RCC 7860 (cell line): ENCODE measurements around the gene TMEM150B.
A peak's percentile ranks its signal among the peaks of the same experiment; 100 is the strongest.
"Not testable (repeated sequence)": the region's sequence is repeated elsewhere in the genome, so short reads cannot be mapped to it uniquely, and the experiment has no call there.

Source experiments
- DNase-seq: peaks from one replicate; pipeline ENCODE4 v3.0.0-alpha.2; 2015; ENCODE audit warnings: low spot score
- FAIRE-seq: peaks from 2 replicates; lab custom pipeline; 2012; peaks lifted over from hg19 to GRCh38; lab: Jason Lieb, UNC

Gene TMEM150B

DNA sequence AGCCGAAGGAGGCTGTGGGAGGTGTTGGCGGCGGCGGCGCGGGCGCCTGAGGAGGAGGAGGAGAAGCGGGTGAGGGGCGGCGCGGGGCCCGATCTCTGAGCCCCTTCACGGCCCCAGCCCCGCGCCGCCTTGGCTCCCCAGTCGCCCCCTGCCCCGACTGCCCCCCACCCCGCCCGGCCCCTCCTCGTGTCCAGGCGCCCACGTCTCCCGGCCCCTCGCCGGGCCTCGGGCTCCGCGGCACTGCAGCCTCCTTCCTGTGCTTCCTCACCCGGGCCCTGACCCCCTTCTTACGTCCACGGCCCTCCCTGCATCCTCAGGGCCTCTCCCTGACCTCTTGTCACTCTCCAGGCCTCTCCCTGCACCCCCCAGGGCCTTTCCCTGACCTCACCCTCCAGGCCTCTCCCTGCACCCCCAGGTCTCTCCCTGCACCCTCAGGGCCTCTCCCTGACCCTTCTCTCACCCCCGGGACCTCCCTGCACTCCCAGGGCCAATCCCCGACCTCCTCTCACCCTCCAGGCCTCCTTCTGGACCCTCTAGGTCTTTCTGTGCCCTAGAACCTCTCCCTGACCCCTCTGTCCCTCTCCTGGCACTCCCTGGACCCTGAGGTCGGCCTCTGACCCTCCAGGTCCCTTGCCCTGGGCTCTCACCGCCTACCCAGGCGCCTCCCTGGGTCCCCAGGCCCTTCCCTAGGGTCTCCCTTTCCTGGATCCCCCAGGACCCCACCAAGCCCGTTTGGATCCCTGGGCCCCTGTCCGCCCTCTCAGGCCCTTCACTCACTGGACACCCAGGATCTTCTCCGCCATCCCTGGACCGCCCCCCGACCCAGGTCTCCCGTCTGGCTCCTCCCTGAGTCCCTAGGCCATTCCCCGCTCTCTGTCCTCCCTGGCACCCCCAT lies 15.0 kb upstream of the TMEM150B start:
- DNase-seq = no peak
- FAIRE-seq = no peak

DNA sequence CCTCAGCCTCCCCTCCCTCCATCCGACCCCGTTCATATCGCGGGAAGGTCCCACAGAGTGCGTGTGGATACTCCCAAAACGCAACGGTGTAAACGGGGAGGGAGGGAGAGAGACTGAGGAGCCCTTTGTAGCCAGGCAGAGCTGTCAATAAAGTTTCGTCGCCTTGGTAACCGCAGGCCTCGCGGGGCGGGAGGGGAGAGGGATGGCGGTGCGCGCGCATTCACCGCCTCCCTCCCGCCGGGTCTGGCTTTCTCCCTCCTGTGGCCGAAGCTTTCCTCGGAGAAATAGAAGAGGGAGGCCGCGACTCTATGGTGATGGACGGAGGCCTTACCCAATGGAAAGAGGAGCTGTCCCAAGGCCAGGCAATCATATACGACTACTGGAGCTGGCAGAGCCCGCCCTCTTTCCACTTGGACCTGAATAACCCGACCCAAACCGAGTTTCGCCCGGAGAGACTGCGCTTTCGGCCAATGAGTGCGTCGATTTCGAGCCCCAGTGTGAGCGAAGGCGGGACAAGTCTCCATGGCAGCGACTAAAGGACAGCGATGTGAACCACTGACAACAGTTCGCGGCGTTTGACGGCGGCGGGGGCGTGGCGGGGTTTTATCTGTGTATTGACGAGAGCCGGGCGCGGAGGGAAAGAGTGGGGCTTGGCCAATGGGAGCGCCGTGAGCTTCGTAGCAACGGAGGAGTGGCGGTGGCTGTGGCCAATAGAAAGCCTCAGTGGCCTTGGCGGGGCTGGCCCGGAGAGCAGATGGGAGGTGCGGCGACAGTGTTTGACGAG lies 14.2 kb upstream of the TMEM150B start, which contains the start of gene KMT5C:
TSS of gene KMT5C (plus strand) at position 772 of the 784 bp plus-strand sequence. CDS start 2,061 bp downstream, outside the sequence.
- DNase-seq (peak; percentile 100), FAIRE-seq (peak; percentile 95)

DNA sequence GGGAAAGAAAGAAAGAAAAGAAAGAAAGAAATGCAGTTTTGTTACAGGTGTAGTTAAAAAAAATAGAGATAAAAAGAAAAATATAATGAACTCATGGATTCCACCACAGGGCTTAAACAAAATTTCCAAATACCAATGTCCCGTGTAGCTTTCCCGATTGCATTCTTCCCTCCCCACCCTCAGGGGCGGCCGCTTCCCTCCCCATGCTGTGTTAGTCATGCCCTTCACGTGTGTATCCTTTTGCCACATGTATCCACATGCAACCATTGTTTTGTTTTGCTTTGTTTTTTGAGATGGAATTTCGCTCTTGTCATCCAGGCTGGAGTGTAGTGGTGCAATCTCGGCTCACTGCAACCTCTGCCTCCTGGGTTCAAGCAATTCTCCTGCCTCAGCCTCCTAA lies 11.0 kb upstream of the TMEM150B start:
- DNase-seq (no peak), FAIRE-seq (no peak)

DNA sequence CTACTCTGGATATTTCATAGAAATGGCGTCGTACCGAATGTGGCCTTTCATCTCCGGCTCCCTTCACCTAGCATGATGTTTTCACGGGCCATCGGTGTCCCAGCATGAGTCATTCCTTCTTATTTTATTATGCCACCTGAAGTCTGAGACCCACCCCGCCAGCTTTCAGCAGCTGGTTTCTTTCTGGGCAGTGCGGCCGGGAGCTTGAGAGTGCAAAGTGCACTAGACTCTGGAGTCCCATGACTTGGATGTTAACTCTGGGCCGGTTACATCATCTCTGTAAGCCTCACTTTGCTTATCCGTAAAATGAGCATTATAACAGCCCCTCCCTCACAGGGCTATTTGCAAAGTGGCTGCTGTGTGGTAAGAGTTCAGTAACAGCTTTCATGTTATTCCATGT lies 8.7 kb upstream of the TMEM150B start:
- DNase-seq (no peak), FAIRE-seq (no peak)

DNA sequence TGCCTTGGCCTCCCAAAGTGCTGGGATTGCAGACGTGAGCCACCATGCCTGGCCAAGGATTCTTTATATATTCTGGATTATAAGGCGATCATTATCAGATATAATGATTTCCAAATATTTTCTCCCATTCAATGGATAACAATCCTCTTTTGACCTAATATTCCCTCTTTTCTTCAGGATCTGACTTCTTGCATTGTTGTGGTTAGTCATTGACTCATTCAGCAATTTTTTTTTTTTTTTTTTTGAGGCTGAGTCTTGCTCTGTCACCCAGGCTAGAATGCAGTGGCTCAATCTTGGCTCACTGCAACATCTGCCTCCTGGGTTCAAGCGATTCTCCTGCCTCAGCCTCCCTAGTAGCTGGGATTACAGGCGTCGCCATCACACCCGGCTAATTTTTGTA lies 4.7 kb upstream of the TMEM150B start:
- FAIRE-seq = not testable (repeated sequence)

DNA sequence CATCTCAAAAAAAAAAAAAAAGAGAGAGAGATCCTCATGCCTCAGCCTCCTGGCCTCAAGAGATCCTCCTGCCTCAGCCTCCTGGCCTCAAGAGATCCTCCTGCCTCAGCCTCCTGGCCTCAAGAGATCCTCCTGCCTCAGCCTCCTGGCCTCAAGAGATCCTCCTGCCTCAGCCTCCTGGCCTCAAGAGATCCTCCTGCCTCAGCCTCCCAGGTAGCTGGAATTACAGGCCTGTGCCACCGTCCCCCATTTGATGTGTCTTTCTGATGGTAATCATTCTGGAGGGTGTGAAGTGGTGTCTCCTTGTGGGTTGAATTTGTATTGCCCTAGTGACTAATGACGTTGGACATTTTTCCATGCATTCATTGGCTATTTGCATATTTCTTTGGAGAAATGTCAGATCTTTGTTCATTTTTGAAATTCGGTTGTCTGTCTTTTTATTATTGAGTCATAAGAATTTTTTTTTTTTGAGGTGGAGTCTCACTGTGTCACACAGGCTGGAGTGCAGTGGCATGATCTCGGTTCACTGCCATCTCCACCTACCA lies 3.7 kb upstream of the TMEM150B start:
- not testable (repeated sequence) for FAIRE-seq

More for the DNA sequence above, 4.7 kb upstream of the TMEM150B start:
- not testable (repeated sequence) for DNase-seq

DNA sequence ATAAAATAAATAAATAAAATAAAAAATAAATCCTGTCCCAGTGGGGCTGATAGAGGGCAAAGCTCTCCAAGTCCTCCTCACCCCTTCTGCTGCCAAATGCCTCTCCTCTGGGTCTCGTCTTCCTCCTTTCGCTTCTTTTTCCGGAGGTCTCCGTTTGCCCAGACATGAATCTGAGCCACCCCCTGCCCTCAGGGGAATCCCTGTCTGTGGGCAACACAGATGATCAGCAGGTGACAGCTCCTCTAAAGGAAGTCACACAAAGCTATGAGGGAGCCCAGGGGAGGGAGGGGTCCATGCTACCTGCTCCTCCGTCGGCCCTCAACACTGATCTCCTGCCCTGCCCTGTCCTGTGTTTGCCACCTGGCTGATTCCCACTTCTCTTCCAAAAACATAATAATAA lies 479 bp downstream of the TMEM150B start:
- no peak for FAIRE-seq
- DNase-seq = no peak

More for the DNA sequence above, 3.7 kb upstream of the TMEM150B start:
- not testable (repeated sequence) for DNase-seq

DNA sequence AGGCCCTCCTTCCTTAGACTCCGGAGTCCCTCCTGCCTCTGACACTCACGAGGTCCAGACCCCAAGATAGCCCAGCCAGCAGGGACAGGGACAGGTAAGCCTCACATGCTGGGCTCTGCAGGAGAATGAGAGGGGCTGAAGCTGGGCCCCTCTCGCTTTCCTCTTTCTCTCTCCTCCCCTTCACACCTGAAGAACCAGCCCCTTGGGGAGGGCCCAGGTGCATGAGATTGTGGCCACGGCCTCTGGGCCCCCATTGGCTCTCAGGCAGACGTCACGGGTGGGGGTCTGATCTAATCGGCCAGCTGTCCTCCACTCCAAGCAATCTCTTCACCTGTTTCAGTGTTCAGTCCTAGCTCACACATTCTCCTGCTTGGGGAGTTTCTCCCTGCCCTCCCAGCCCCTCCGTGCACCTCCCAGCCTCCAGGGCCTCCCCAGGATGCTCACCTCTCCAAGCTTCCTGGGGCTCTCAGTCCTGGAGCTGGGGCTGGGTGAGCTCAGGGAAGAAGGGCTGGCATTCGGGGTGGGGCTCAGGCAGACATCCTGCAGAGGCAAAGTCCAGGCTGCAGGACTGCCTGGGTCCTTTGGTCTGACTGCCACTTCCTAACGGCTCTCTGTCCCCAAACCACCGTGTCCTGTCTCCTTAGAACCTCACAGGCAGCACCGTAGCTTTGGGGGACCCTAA lies 2.8 kb downstream of the TMEM150B start:
- DNase-seq (no peak), FAIRE-seq (no peak)

DNA sequence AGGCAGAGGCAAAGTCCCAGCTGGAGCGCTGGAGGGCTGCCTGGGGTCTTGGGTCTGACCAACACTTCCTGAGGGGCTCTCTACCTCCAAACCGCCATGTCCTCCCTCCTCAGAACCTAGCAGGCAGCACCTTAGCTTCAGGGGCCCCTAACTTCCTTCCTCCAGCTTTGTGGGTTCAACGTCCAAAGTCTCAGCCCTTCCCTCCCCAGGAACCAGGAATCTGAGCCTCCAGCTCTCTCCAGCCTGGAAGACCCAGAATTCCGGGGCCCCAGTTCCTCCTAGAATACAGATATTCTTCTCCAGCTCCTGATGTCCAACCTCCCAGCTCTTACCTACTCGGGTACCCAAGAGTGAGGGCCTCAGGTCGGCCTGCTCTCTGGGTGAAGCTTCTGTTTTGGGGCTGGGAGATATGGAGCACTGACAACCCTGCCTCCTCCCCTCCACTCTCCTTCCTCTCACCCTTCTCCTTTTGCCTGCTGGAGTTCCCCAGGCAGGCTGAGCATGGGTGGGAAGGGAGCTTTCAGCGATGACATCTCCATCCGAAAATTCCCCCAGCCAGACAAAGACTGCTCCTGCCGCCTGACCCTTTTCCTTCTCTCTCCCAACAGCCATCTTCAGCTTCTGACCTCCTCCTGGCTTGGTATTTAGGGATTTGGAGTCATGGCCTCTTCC lies 3.5 kb downstream of the TMEM150B start:
- FAIRE-seq (no peak), DNase-seq (no peak)

DNA sequence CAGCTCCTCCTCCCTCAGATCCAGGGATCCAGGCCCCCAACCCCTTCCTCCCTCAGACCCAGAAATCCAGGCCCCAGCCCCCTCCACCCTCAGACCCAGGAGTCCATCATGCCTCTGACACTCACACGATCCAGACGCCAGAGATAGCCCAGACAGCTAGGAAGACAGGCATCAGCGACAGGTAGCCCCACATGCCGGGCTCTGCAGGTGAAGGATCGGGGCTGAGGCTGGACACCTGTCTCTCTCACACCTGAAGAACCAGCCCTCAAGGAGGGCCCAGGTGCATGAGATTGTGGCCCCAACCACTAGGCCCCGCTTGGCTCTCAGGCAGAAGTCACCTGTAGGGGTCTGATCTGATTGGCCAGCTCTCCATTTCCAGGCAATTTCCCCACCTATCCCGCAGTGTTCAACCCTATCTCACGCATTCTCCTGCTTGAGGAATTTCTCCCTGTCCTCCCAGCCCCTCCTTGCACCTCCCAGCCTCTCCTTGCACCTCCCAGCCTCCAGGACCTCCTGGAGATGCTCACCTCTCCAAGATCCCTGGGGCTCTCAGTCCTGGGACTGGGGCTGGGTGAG lies 4.2 kb downstream of the TMEM150B start:
- DNase-seq (no peak), FAIRE-seq (no peak)

DNA sequence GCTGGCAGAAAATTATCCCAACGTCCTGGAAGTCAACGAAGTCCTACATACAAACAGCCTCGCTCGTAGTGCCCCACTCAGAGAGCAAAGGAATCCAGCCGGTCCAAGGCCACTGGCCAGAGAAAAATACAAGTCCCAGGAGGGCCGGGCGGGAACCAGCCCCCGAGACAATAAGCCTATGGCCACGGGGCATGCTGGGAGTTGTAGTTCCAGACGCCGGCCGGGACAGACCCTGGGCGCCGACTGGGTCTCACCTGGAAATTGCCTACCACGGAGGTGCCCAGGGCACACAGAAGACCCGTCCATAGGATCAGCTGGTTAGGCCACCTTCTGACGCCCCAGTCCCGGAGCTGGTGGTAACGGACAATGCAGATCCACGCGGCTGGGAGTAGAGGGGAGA lies 5.4 kb downstream of the TMEM150B start:
- FAIRE-seq (no peak), DNase-seq (no peak)

DNA sequence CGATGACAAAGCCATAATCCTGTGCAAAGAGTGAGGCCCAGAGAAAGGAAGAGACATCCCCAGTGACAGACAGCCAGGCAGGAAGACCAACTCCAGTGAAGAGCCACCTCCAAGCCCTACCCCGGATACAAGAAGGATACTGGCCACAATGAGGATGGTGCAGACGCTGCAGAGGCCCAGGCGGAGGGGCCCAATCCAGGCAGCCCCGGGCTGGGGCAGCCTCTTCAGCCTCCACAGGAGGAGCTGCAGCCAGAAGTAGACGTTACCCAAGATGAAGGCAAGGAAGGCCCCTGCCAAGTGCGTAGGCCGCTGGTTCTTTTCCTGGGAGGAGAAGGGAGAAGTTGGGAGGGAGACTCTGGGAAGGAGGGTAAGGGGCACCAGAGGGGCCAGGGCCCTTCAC lies 8.5 kb downstream of the TMEM150B start:
- FAIRE-seq = no peak

DNA sequence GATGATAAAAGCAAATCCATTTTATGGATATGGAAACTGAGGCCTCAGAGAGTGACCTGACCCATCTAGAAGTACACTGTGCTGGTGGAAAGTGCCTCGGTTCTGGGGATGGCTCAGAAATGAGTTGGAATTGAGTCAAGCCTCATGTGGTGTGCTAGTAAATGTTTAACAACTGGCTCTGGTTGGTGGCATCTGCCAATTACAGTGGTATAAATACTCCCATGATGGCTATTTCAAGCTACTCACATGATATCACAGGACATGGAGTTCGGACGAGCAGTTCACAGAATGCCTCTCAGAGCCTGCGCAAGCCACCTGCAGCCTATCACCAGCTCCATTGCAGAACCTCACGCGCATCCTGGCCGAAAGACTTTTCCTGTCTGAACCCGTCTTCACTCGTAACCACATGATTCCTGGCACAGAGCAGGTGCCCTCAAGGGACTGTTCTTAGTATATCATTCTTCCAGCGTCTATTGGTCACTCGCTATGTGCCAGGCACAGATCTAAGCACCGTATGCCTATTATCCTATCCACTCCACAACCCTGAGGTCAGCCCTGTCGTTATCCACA lies 9.1 kb downstream of the TMEM150B start:
- DNase-seq (no peak), FAIRE-seq (no peak)

More for the DNA sequence above, 8.5 kb downstream of the TMEM150B start:
- DNase-seq = no peak

DNA sequence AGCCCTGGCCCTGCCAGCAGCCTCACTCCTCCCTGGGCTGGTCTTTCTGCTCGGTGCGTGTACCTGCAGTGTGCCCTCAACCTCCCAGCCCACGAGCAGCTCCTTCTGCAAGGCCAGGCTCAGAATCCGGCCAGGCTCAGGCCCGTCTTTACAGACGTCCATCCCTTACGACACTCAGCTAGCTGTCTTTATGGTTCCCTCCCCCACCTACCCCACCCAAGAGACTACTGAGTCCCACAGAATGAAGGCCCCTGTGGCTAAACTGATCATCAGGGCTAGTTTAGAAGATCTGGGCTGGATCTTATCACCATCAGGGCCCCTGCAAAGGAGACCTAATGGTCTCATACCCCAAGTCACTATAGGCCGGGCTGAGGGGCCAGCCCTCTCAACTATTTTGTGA lies 10.7 kb downstream of the TMEM150B start:
- FAIRE-seq = no peak
- no peak for DNase-seq

DNA sequence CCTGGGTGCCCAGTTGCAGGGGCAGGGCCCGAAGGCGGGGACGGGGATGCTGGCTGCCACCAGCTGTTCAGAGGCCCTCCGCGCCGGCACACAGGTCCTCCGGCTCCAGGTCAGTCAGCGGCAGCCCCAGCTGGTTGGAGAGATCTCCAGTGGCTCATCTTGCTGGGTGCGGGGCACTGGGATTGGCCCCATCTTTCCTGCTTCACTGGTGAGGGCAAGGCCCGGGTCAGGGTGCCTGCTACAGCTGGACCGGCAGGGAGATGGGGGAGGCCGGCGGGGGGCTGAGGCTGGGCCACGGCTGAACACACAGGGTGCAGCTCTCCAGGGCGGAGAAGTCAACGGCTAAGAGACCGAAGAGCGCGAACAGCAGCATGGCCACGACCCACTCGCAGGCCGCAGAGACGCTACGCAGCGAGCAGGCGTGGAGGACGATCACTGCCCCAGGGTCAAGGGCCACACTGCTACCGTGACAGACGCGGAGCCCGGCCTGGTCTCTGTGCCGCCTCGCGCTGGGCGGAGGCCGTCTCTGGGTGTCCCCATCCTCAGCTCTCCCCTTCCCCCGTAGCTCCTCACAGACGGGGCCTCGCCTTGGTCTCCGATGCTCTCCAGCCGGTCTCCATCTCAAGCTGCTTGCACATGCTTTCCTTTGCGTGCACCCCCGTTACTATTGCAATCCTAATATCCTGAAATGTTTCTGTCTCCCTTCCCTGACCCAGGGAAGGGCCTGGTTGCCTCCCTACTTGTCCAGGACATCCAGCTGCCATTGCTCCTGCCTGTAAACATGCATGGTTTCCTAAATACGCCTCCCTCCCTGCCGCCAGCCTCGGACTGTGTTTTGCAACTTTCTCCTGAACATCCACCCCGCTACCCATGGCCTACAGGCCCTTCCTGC lies 12.3 kb downstream of the TMEM150B start:
- no peak for DNase-seq
- FAIRE-seq = no peak

DNA sequence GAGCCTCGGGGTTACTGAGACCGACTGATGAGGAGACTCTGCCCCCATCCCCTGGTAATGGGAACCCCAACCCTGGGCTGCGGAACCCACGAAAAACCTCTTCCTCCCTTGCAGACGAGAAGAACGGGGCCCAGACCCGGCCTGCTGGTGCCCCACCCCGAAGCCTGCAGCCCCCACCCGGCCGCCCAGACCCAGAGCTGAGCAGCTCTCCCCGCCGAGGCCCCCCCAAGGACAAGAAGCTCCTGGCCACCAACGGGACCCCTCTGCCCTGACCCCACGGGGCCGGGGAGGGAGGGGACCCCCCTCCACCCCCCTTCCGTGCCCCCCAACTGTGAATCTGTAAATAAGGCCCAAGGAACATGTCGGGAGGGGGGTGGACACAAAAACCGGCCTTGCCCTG lies 13.3 kb downstream of the TMEM150B start:
- no peak for FAIRE-seq
- DNase-seq = no peak

DNA sequence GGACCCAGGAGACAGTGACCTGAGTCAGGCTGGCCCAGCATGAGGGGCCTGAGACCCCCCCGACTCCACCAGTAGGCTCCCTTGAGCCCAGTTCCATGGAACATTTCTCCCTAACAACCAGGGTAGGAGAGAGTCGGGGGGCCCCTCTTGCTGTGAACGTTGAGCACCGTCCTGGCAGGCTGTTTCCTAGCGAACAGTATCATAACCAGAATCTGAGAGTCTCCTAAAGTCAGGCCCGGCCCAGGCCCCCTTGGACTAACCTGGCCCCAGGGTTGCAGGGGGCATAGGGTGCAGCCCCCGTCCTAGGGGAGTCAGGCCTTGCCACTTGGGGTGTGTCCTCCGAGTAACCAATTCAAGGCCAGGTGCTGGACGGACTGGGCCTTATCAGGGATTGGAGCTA lies 13.7 kb downstream of the TMEM150B start:
- FAIRE-seq (no peak), DNase-seq (no peak)

DNA sequence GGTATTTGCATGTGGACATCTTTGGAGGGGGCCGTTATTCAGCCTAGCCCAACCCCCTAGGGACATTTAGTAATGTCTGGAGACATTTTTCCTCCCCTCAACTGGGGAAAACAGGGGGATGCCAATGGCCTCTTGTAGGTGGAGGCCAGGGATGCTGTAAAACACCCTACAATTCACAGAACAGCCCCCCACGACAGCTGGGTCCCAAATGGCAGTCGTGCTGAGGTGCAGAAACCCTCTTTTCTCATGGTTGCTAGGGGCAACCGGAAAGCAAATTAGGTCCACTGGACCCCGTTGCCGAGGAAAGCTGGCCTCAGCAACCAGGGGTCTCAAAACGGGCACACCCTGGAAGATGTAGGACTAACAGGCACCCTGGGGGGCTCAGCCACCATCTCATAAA lies 14.6 kb downstream of the TMEM150B start:
- FAIRE-seq = no peak
- DNase-seq = no peak

DNA sequence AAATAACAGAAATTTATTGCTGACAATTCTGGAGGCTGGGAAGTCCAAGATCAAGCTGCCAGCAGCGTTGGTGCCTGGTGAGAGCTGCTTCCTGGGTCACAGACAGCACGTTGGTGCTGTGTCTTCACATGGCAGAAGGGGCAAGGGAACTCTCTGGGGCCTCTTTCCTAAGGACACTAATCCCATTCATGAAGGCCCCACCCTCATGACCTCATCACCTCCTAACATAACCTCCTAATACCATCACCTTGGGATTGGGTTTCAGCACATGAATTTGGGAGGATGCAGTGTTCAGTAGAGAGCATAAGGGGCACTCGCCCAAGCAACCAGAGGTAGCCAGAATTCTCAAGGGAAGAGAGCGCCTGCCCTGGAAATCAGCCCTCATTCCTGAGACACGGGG lies 15.7 kb downstream of the TMEM150B start:
- no peak for FAIRE-seq

More for the DNA sequence above, 15.7 kb downstream of the TMEM150B start:
- no peak for DNase-seq
